Suppressor macrophage (primary cell): Measurements from ENCODE around the gene FBN1.

Experiments
- DNase-seq, 4 experiments: peaks; one replicate each; pipeline ENCODE4 v3.0.0-alpha.2; 2020 to 2022

Gene FBN1

GRCh38 chr15:48550822-48551525, 94.5 kb downstream of the FBN1 start:
- DNase-seq = no peak

DNA sequence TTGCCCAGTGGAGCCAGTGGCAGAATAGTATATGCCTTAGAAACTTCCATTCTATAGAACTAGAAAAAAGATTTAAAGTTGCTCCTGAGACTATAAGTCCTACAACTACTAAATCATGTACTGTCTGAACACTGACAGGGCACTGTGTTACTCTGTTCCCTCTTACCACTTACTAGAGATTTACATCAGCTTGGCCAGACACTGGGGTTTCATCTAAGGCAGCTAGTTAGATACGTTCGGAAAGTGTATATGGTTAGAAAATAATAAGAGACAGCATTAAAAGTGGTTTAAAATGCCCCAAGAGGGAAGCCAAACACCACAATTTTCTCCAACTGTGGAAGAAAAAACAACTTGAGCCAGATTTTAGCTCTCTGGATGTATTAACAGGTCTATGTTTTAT, 97.1 kb downstream of the FBN1 start:
- no peak for DNase-seq

DNA sequence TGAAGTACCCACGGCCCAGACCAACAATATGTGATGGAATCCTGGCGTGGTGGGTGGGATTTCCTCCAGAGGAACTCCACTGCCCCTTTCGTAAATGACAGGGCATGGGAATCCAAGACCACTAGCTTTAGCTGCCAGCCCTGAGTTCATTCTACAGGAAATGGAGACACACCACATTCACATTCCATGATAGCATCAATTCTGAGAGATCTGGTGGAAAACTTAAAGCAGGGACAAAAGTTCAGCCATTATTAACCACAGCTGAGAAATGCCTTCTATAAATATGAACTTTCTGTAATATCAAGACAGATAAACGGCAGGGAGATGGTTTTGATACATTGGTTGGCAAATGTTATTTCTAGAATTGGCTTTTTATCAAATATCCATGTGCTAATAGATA, 98.2 kb downstream of the FBN1 start:
- no peak for DNase-seq

- no peak for DNase-seq
These were observed 99.2 kb downstream of the FBN1 start for GRCh38 chr15:48546296-48546695.

- DNase-seq = no peak
These were observed 100.7 kb downstream of the FBN1 start for GRCh38 chr15:48544778-48545177.

- DNase-seq = no peak
These were observed 103.9 kb downstream of the FBN1 start for GRCh38 chr15:48541341-48542278.

- DNase-seq = no peak
These were observed 104.8 kb downstream of the FBN1 start for GRCh38 chr15:48540756-48541155.

- DNase-seq = no peak
These were observed 106.6 kb downstream of the FBN1 start for GRCh38 chr15:48538941-48539340.

- no peak for DNase-seq
These were observed 108.0 kb downstream of the FBN1 start for GRCh38 chr15:48537271-48538113.

DNA sequence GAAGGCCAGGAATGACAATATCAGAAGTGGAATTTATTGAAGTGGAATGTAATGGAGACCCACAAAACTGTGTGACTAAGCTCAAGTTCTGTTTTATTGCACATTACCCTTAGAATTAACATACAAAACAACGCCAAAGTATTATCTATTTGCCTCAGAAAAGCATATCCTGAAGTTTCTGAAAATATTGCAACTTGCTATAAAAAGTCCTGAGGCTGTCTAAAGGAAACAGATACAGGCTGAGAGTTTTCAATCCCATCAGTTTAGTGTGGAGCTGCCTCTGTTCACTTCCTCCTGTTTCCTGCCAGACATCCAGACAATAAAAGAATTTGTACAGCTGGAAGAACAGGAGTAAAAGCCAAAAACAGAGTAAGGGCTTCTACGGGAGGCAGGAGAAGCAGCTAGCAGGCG, 108.8 kb downstream of the FBN1 start:
- no peak for DNase-seq

DNA sequence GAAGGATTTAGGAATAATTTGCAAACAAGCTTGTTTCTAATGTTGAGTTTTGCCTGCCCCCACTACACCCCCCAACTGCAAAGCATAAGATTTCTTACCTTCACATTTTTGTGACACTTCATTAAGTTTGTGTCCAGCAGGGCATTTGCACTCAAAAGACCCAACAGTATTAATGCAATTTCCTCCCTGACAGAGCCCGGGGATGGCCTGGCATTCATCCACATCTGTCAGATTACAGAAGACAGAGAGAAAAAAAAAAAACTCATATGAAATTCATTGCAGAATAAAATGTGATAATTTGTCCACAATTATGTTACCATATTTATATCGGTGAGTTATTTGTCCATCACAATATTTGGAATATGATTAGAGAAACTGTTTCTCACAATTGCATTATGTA, 111.5 kb downstream of the FBN1 start:
- DNase-seq = no peak

DNA sequence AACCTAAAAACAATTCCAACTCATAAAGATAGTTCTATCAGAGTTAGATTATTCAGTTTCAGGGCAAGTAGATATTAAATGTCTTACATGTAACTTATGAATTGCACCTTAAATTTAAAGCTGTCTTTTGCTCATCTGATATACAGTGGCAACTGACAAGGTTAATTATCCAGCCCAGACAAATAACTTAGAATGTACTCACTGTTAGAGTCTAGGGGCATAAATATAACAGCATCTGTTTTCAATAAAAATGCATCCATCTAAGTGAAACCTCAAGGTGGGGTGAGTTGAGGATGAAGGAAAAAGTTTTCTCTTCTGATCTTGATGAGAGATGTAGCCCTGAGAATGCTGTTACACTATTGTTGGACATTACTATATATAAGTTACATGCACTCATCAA, 112.6 kb downstream of the FBN1 start:
- DNase-seq = no peak

- DNase-seq = no peak
These were observed 115.0 kb downstream of the FBN1 start for GRCh38 chr15:48530528-48530927.

DNA sequence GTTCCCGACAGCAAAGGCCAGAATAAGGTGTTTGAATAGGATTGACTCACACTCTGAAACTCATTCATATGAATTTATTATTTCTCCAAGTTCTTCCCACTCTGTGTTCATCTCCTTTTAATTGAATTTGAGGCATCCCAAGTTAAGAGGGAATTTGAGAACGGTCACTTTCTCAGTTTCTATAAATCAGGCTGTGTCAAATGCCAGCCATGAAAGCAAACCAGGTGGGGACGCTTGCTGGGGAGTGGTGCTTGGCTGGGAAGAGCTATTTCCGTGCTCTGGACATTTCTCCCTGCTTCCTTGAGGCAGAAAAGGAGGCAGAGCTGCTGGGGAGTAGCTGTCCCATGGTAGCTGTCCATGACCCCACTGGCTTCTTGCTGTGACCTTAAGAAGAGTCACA, 116.6 kb downstream of the FBN1 start:
- DNase-seq = no peak

DNA sequence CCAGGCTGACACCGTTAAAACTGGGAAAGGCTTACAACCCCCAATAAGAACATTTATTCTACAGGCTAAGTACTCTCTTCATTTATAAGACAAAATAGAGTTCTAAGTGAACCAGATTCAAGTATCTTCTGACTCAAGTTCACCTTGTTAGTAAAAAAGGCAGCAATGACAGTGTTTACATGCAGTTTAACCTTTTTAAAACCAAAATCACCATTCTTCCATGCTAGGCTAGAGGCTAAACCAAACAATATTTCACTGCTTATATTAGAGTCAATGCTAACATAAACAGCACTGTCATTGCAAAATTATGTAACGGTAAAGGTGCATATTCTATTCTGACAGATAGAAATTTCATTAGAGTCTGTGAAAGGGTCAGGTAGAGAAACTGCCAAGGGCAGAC, 118.0 kb downstream of the FBN1 start:
- no peak for DNase-seq

- no peak for DNase-seq
These were observed 122.6 kb downstream of the FBN1 start for GRCh38 chr15:48522911-48523310.

GRCh38 chr15:48522123-48522522, 123.4 kb downstream of the FBN1 start:
- DNase-seq = no peak

DNA sequence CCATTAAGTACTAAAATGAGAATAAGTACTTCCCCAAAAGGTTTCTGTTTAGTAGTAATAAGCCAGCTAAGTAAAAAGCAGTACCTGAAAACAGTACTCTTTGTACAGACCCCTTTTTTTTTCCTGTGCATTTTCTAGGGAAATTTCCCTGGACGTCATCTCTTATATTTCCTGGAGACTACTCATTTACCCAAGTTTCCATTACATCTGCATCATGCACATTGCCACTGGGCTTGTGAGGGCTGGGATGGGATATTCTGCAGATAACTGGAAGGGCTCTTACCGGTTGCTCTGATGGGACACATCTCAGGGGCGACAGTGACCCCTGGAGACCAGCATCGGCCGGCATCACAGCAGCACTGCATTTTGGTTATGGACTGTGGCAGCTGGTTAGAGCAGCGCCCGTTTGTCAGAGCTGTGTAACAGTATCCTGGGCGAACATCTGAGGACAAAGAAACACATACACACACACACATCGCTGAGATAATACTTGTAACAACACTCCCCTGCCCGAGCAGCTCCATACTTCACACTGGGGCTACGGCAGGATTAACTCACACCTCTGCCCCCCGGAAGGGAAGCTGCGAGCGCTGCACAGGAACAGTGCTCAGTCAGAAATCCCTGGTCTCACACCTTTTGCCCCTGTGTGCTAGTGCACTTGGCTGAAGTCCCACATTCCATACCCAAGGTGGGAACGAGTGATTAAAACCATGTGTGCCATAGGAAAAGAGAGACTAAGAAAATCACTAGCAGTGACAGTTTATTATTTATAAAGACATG, 124.9 kb downstream of the FBN1 start:
- DNase-seq = no peak

DNA sequence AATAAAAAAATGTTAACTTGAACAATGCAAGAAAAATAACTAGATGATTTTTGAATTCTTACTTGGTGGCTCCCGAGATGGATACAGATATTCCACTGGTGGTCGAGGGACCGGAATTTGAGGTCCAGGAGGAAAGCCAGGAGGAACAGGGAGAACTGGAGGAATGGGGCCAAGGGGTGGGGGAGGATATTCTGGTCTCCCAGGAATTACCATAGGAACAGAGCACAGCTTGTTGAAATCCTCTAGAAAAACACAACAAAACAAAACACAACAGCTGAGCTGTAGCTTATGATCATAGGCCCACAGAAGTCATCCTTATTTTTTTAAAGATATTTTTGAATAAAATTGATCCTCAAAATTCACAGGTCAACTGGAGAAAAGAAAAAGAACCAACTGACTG, 129.4 kb downstream of the FBN1 start:
- no peak for DNase-seq

GRCh38 chr15:48515500-48515899, 130.0 kb downstream of the FBN1 start:
- no peak for DNase-seq

GRCh38 chr15:48514103-48514816, 131.2 kb downstream of the FBN1 start:
- DNase-seq = no peak

DNA sequence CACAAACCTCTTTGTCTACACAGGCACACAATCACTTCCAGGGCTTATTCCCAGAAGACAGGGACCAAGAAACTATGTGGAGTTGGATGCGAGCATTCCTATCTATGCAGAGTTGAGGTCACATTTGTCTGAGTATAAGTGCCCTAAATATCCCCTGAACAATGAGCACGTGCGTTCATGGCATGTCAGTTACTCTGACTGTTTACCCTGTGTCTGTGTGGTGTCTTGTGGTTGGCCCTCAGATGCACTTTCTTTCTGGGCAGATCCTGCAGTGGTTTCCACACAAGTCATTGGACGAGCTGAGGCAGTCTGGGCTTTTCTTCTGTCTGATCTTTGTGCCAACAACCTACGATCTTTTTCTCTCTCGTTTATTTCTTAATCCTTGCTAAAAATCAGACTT, 134.5 kb downstream of the FBN1 start:
- DNase-seq = no peak
